Fibroblast of skin of left quadriceps (primary cell): Measurements from ENCODE around the gene MTHFD2L.

Source experiments
- DNase-seq, 2 experiments: peaks; one replicate each; pipeline ENCODE4 v3.0.0-alpha.2; 2013; ENCODE audit warnings: low read depth in 2 of 2

Gene MTHFD2L

GRCh38 chr4:74132944-74133343, 25.0 kb upstream of the MTHFD2L start:
- DNase-seq: no peak

GRCh38 chr4:74133786-74134499, 24.0 kb upstream of the MTHFD2L start:
- peak; percentile 79 to 82 for DNase-seq

- no peak for DNase-seq
These were observed 23.4 kb upstream of the MTHFD2L start for GRCh38 chr4:74134500-74134852.

GRCh38 chr4:74146581-74147129, 11.3 kb upstream of the MTHFD2L start:
- DNase-seq: no peak

GRCh38 chr4:74148205-74148604, 9.7 kb upstream of the MTHFD2L start:
- DNase-seq: no peak

- DNase-seq: no peak
These were observed 5.1 kb upstream of the MTHFD2L start for GRCh38 chr4:74152836-74153235.

- no peak for DNase-seq
These were observed 1.4 kb upstream of the MTHFD2L start for GRCh38 chr4:74156521-74156920.

GRCh38 chr4:74157154-74157553, 764 bp upstream of the MTHFD2L start:
- no peak for DNase-seq

GRCh38 chr4:74158466-74159142, 686 bp downstream of the MTHFD2L start:
- DNase-seq: no peak

GRCh38 chr4:74159143-74159709, 1.3 kb downstream of the MTHFD2L start:
- DNase-seq: no peak

GRCh38 chr4:74161666-74162450, 3.9 kb downstream of the MTHFD2L start:
- DNase-seq: no peak

GRCh38 chr4:74166135-74166534, 8.2 kb downstream of the MTHFD2L start:
- no peak for DNase-seq

GRCh38 chr4:74166818-74167217, 8.9 kb downstream of the MTHFD2L start:
- DNase-seq: no peak

- no peak for DNase-seq
These were observed 9.7 kb downstream of the MTHFD2L start for GRCh38 chr4:74167585-74167984.

- DNase-seq: no peak
These were observed 10.9 kb downstream of the MTHFD2L start for GRCh38 chr4:74168841-74169240.

GRCh38 chr4:74173321-74173720, 15.4 kb downstream of the MTHFD2L start:
- DNase-seq: no peak

GRCh38 chr4:74174421-74174820, 16.5 kb downstream of the MTHFD2L start:
- DNase-seq: no peak

- no peak for DNase-seq
These were observed 17.0 kb downstream of the MTHFD2L start for GRCh38 chr4:74174941-74175340.

- no peak for DNase-seq
These were observed 17.5 kb downstream of the MTHFD2L start for GRCh38 chr4:74175379-74175778.

- DNase-seq: no peak
These were observed 20.9 kb downstream of the MTHFD2L start for GRCh38 chr4:74178798-74179197.

- peak; percentile 52 to 54 for DNase-seq
These were observed 23.3 kb downstream of the MTHFD2L start for GRCh38 chr4:74181219-74181618.

- no peak for DNase-seq
These were observed 31.0 kb downstream of the MTHFD2L start for GRCh38 chr4:74188912-74189311.
